ENCODE data around the gene AGMO. TPM values are rescaled to one million over a fixed set of nuclear protein-coding genes. Genes with fewer than 3 reads are reported as not detected.

Gene AGMO
- total and polyA plus RNA-seq, 4 donors: 21.6 to 46.6 (median 31.6) TPM

DNA sequence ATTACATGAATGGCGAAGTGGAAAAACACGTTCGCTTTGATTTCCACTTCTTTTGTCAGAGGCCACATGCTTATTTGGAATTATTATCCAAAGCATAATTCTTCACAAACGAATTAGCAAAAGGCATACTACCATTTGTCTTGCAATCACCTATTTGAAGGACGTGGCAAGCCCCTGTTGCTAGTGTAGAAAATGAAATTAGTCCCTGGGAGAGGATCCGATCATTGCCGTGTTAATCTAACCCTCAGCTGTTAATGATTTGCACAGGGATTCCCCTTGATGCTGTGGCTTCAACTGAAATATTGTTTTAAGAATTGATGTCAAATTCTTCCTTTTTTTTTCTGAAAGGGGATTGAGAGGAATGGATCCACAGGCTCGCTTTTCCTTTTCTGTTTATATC lies 4.6 kb downstream of the AGMO start:
- Histone ChIP-seq H3K4me1 (ENCODE audit: control insufficient read depth in 4 of 4, insufficient read depth in 4 of 4, low read length in 3 of 4) (peaks cover 0 to 38% (median 33%) of the 10 kb centered on the region in 4 donors), H3K9ac (ENCODE audit: low read depth in 1 of 2, low read length in 2 of 2) (peak overlapping the region in 1 of 2 donors; percentile 41), H3K36me3 (ENCODE audit: control insufficient read depth in 4 of 4, insufficient read depth in 3 of 4, low read depth in 1 of 4, low read length in 3 of 4) (no peaks in the 10 kb centered on the region), H3K4me3 (ENCODE audit: low read depth in 1 of 3, low read length in 3 of 3) (peak overlapping the region; percentile 9 to 61 (median 46)), H3K27ac (ENCODE audit: low read depth in 1 of 2, low read length in 2 of 2) (peak overlapping the region; percentile 58 to 83), H3K9me3 (ENCODE audit: control insufficient read depth in 4 of 4, low read length in 3 of 4) (no peaks in the 10 kb centered on the region), H3K27me3 (ENCODE audit: control insufficient read depth in 4 of 4, insufficient read depth in 4 of 4, low read length in 3 of 4) (no peaks in the 10 kb centered on the region)
- no peak for DNase-seq (ENCODE audit: low spot score)
- WGBS: 32% methylated on average over 8 of the region's 8 CpGs
- TF ChIP-seq SP1 (IDR thresholded peaks at IDR 0.05): no peak
- TF ChIP-seq, protein P1, sequence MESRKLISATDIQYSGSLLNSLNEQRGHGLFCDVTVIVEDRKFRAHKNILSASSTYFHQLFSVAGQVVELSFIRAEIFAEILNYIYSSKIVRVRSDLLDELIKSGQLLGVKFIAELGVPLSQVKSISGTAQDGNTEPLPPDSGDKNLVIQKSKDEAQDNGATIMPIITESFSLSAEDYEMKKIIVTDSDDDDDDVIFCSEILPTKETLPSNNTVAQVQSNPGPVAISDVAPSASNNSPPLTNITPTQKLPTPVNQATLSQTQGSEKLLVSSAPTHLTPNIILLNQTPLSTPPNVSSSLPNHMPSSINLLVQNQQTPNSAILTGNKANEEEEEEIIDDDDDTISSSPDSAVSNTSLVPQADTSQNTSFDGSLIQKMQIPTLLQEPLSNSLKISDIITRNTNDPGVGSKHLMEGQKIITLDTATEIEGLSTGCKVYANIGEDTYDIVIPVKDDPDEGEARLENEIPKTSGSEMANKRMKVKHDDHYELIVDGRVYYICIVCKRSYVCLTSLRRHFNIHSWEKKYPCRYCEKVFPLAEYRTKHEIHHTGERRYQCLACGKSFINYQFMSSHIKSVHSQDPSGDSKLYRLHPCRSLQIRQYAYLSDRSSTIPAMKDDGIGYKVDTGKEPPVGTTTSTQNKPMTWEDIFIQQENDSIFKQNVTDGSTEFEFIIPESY (IDR thresholded peaks at IDR 0.05): no peak
- peak; percentile 9 for TF ChIP-seq YY1 (IDR thresholded peaks at IDR 0.05)
- TF ChIP-seq GABPA (IDR thresholded peaks at IDR 0.05 in 1 of 2, conservative IDR thresholded peaks at IDR 0.05 in 1 of 2): no peak
- TF ChIP-seq JUND (IDR thresholded peaks at IDR 0.05): no peak
- no peak for TF ChIP-seq FOXA2 (IDR thresholded peaks at IDR 0.05)
- peak; percentile 61 for TF ChIP-seq TAF1 (conservative IDR thresholded peaks at IDR 0.05)
- no peak for TF ChIP-seq NR2F2 (IDR thresholded peaks at IDR 0.05)
- TF ChIP-seq, protein P2, sequence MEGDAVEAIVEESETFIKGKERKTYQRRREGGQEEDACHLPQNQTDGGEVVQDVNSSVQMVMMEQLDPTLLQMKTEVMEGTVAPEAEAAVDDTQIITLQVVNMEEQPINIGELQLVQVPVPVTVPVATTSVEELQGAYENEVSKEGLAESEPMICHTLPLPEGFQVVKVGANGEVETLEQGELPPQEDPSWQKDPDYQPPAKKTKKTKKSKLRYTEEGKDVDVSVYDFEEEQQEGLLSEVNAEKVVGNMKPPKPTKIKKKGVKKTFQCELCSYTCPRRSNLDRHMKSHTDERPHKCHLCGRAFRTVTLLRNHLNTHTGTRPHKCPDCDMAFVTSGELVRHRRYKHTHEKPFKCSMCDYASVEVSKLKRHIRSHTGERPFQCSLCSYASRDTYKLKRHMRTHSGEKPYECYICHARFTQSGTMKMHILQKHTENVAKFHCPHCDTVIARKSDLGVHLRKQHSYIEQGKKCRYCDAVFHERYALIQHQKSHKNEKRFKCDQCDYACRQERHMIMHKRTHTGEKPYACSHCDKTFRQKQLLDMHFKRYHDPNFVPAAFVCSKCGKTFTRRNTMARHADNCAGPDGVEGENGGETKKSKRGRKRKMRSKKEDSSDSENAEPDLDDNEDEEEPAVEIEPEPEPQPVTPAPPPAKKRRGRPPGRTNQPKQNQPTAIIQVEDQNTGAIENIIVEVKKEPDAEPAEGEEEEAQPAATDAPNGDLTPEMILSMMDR (IDR thresholded peaks at IDR 0.05; ENCODE audit: low read depth, low read length, missing input control): no peak
- no peak for TF ChIP-seq RXRA (IDR thresholded peaks at IDR 0.05)
- TF ChIP-seq HNF4A (conservative IDR thresholded peaks at IDR 0.05): peak in 1 of 2 donors; percentile 27

DNA sequence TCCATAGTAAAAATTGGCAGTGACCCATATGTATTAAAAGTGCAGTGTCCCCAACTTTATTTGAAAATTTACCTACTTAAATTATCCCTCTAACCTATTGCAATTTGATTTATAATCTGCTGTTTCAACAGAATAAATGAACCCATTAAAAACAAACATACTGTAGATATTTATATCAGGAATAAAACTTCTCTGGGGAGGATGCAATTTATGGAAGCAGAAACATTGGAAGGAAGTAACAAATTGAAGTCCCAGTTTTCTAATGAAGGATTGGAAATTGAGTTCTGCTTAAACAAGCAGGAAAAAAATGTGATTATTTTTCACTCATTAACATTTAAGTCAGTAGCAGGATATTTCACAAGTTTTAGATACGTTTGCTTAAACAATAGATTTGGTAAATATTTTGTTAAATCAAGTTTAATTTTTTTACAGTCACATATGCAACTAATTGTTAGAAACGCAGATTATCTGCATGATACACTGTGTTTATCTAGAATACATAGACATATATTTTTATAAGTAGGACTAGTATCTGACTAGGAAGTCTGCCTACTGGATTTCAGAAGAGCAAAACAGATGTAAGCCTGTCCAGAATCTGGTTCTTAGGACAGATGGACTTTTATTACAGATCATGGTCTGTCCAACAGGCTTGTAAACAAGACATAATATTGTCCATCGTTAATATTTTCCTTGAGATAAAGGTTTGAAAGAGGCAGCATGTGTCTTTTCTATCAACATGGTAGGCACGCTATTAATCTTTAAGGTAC lies 5.3 kb downstream of the AGMO start:
- Histone ChIP-seq H3K27ac (ENCODE audit: low read depth in 1 of 2, low read length in 2 of 2) (peak overlapping the region; percentile 58 to 83), H3K36me3 (ENCODE audit: control insufficient read depth in 4 of 4, insufficient read depth in 3 of 4, low read depth in 1 of 4, low read length in 3 of 4) (no peaks in the 10 kb centered on the region), H3K9me3 (ENCODE audit: control insufficient read depth in 4 of 4, low read length in 3 of 4) (no peaks in the 10 kb centered on the region), H3K27me3 (ENCODE audit: control insufficient read depth in 4 of 4, insufficient read depth in 4 of 4, low read length in 3 of 4) (no peaks in the 10 kb centered on the region), H3K4me3 (ENCODE audit: low read depth in 1 of 3, low read length in 3 of 3) (peak overlapping the region; percentile 46 to 61 (median 50)), H3K4me1 (ENCODE audit: control insufficient read depth in 4 of 4, insufficient read depth in 4 of 4, low read length in 3 of 4) (peaks cover 0 to 38% (median 32%) of the 10 kb centered on the region in 4 donors), H3K9ac (ENCODE audit: low read depth in 1 of 2, low read length in 2 of 2) (peak overlapping the region in 1 of 2 donors; percentile 41)
- TF ChIP-seq TAF1 (conservative IDR thresholded peaks at IDR 0.05) (no peak), YY1 (IDR thresholded peaks at IDR 0.05) (peak; percentile 14), FOXA1 (IDR thresholded peaks at IDR 0.05) (no peak), HNF4G (IDR thresholded peaks at IDR 0.05) (no peak), HNF4A (conservative IDR thresholded peaks at IDR 0.05) (peak in 1 of 2 donors; percentile 3)
- 24% methylated on average over 4 of the region's 4 CpGs for WGBS
- DNase-seq (ENCODE audit: low spot score): no peak

DNA sequence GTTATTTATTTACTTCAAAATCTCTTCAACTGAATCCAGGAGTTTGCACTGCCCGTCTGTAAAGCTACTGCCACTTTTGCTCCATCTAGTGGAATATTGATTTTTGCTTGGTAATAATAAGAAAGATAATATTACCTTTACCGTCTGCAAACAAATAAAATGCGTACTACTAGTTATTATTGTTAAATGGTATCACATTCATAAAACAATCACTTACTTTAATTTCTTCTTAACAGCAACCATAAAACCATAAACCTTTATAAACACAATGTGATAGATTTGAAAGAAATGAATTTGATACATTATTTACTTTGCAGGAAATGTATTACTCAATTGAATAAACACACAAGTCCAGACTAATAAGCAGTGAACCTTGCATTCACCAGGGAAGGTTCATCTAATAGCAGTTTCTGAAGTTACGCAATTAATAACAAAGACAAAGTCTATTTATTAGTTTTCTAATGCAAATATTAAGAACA lies 6.4 kb downstream of the AGMO start:
- Histone ChIP-seq H3K4me3 (ENCODE audit: low read depth in 1 of 3, low read length in 3 of 3) (peak overlapping the region in 2 of 3 donors; percentile 23 to 53), H3K36me3 (ENCODE audit: control insufficient read depth in 4 of 4, insufficient read depth in 3 of 4, low read depth in 1 of 4, low read length in 3 of 4) (no peaks in the 10 kb centered on the region), H3K27me3 (ENCODE audit: control insufficient read depth in 4 of 4, insufficient read depth in 4 of 4, low read length in 3 of 4) (no peaks in the 10 kb centered on the region), H3K27ac (ENCODE audit: low read depth in 1 of 2, low read length in 2 of 2) (peak overlapping the region in 1 of 2 donors; percentile 54), H3K9me3 (ENCODE audit: control insufficient read depth in 4 of 4, low read length in 3 of 4) (no peaks in the 10 kb centered on the region), H3K9ac (ENCODE audit: low read depth in 1 of 2, low read length in 2 of 2) (no peak overlapping the region), H3K4me1 (ENCODE audit: control insufficient read depth in 4 of 4, insufficient read depth in 4 of 4, low read length in 3 of 4) (peaks cover 0 to 38% (median 32%) of the 10 kb centered on the region in 4 donors)
- DNase-seq (ENCODE audit: low spot score): no peak
- WGBS: 23% methylated on average over 4 of the region's 4 CpGs
- TF ChIP-seq, protein P3, sequence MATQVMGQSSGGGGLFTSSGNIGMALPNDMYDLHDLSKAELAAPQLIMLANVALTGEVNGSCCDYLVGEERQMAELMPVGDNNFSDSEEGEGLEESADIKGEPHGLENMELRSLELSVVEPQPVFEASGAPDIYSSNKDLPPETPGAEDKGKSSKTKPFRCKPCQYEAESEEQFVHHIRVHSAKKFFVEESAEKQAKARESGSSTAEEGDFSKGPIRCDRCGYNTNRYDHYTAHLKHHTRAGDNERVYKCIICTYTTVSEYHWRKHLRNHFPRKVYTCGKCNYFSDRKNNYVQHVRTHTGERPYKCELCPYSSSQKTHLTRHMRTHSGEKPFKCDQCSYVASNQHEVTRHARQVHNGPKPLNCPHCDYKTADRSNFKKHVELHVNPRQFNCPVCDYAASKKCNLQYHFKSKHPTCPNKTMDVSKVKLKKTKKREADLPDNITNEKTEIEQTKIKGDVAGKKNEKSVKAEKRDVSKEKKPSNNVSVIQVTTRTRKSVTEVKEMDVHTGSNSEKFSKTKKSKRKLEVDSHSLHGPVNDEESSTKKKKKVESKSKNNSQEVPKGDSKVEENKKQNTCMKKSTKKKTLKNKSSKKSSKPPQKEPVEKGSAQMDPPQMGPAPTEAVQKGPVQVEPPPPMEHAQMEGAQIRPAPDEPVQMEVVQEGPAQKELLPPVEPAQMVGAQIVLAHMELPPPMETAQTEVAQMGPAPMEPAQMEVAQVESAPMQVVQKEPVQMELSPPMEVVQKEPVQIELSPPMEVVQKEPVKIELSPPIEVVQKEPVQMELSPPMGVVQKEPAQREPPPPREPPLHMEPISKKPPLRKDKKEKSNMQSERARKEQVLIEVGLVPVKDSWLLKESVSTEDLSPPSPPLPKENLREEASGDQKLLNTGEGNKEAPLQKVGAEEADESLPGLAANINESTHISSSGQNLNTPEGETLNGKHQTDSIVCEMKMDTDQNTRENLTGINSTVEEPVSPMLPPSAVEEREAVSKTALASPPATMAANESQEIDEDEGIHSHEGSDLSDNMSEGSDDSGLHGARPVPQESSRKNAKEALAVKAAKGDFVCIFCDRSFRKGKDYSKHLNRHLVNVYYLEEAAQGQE (IDR thresholded peaks at IDR 0.05): no peak
- TF ChIP-seq HNF4A (conservative IDR thresholded peaks at IDR 0.05) (peak; percentile 97 to 99), GABPA (IDR thresholded peaks at IDR 0.05 in 1 of 2, conservative IDR thresholded peaks at IDR 0.05 in 1 of 2) (peak in 1 of 2 donors; percentile 18), JUND (IDR thresholded peaks at IDR 0.05) (peak; percentile 59 to 63), EGR1 (IDR thresholded peaks at IDR 0.05; ENCODE audit: low read depth in 2 of 2) (no peak), RAD21 (IDR thresholded peaks at IDR 0.05) (peak; percentile 61 to 62)
- TF ChIP-seq, protein P4, sequence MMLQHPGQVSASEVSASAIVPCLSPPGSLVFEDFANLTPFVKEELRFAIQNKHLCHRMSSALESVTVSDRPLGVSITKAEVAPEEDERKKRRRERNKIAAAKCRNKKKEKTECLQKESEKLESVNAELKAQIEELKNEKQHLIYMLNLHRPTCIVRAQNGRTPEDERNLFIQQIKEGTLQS (IDR thresholded peaks at IDR 0.05): peak; percentile 36
- TF ChIP-seq, protein P1 (IDR thresholded peaks at IDR 0.05): no peak

Measured in liver (tissue), 9 donors.